Measurements from ENCODE around the gene TRIL.
A peak's percentile ranks its signal among the peaks of the same experiment; 100 is the strongest.

The TRIL gene

GRCh38 chr7:28958235-28958979 lies at the start of gene TRIL:
Gene TRIL (minus strand): TSS chr7:28958330. CDS start chr7:28958046, 284 bp downstream.
- no peak for DNase-seq

GRCh38 chr7:29007127-29007526 lies 49.0 kb upstream of the TRIL start:
- no peak for DNase-seq

- peak; percentile 24 for DNase-seq
Measured at GRCh38 chr7:29005829-29006228, 47.7 kb upstream of the TRIL start.

GRCh38 chr7:29005406-29005805 lies 47.3 kb upstream of the TRIL start:
- DNase-seq: no peak

GRCh38 chr7:29003703-29004102 lies 45.6 kb upstream of the TRIL start:
- DNase-seq: no peak

- no peak for DNase-seq
Measured at GRCh38 chr7:29000717-29001076, 42.6 kb upstream of the TRIL start.

GRCh38 chr7:28999895-29000716 lies 42.0 kb upstream of the TRIL start:
- DNase-seq: no peak

- no peak for DNase-seq
Measured at GRCh38 chr7:28999427-28999826, 41.3 kb upstream of the TRIL start.

- DNase-seq: no peak
Measured at GRCh38 chr7:28998105-28998504, 40.0 kb upstream of the TRIL start.

- no peak for DNase-seq
Measured at GRCh38 chr7:28996836-28997235, 38.7 kb upstream of the TRIL start.

- DNase-seq: no peak
Measured at GRCh38 chr7:28993371-28993770, 35.2 kb upstream of the TRIL start.

- no peak for DNase-seq
Measured at GRCh38 chr7:28992798-28993197, 34.7 kb upstream of the TRIL start.

GRCh38 chr7:28990200-28990960 lies 32.2 kb upstream of the TRIL start:
- DNase-seq: no peak

- DNase-seq: no peak
Measured at GRCh38 chr7:28989211-28989980, 31.3 kb upstream of the TRIL start.

GRCh38 chr7:28988810-28989209 lies 30.7 kb upstream of the TRIL start:
- DNase-seq: peak; percentile 40

GRCh38 chr7:28988091-28988490 lies 30.0 kb upstream of the TRIL start:
- no peak for DNase-seq

GRCh38 chr7:28986765-28987110 lies 28.6 kb upstream of the TRIL start:
- DNase-seq: peak; percentile 36

GRCh38 chr7:28986028-28986764 lies 28.1 kb upstream of the TRIL start:
- no peak for DNase-seq

GRCh38 chr7:28984631-28985030 lies 26.5 kb upstream of the TRIL start:
- peak; percentile 67 for DNase-seq

- no peak for DNase-seq
Measured at GRCh38 chr7:28984217-28984616, 26.1 kb upstream of the TRIL start.

- no peak for DNase-seq
Measured at GRCh38 chr7:28983396-28984190, 25.5 kb upstream of the TRIL start.

GRCh38 chr7:28981161-28981465 lies 23.0 kb upstream of the TRIL start:
- no peak for DNase-seq

Data from NCI-H226 (cell line).